CD14-positive monocyte (primary cell): ENCODE measurements around the gene TRIM56. TPM values are rescaled to one million over a fixed set of nuclear protein-coding genes. Genes with fewer than 3 reads are reported as not detected.

Source experiments
- DNase-seq, 3 donors: peaks; one replicate each; pipeline ENCODE4 v3.0.0-alpha.2; 2011 to 2022
- H2AFZ ChIP-seq: 2 replicates; pipeline ENCODE4 v1.6.0; 2012; ENCODE audit warnings: mild to moderate bottlenecking, low read depth, low read length, inconsistent platforms; ENCODE audit not compliant: insufficient read depth, poor library complexity, severe bottlenecking
- H3K27ac ChIP-seq, 2 donors: 1 replicate in 1 of 2; 2 replicates in 1 of 2; pipeline ENCODE4 v1.5.1; 2012 to 2013; ENCODE audit warnings: low read length in 2 of 2, control low read depth in 1 of 2, inconsistent platforms in 1 of 2, low read depth in 1 of 2, mild to moderate bottlenecking in 1 of 2
- H3K27me3 ChIP-seq, 2 donors: one replicate each; pipeline versions ENCODE4 v1.6.0 to v1.6.1; 2011 to 2013; ENCODE audit warnings: low read length in 2 of 2; ENCODE audit not compliant: control insufficient read depth in 2 of 2, insufficient read depth in 2 of 2
- H3K36me3 ChIP-seq, 2 donors: replicated peaks in 1 of 2; 1 replicate in 1 of 2; 2 replicates in 1 of 2; pipeline versions ENCODE4 v1.5.1 to v1.6.1; 2012 to 2013; ENCODE audit warnings: low read length in 2 of 2, control low read depth in 1 of 2, inconsistent platforms in 1 of 2, mild to moderate bottlenecking in 1 of 2; ENCODE audit not compliant: insufficient read depth in 2 of 2, control insufficient read depth in 1 of 2
- H3K4me1 ChIP-seq, 2 donors: 1 replicate in 1 of 2; 2 replicates in 1 of 2; pipeline versions ENCODE4 v1.5.1 to v1.6.1; 2012 to 2013; ENCODE audit warnings: low read length in 2 of 2, control low read depth in 1 of 2, inconsistent platforms in 1 of 2, mild to moderate bottlenecking in 1 of 2, moderate library complexity in 1 of 2; ENCODE audit not compliant: insufficient read depth in 2 of 2, control insufficient read depth in 1 of 2
- H3K4me2 ChIP-seq: replicated peaks from 2 replicates; pipeline ENCODE3; 2012; ENCODE audit warnings: low read length, moderate library complexity, mild to moderate bottlenecking; ENCODE audit not compliant: poor library complexity, severe bottlenecking; ENCODE audit errors: extremely low read depth
- H3K4me3 ChIP-seq, 3 experiments: fragments of 200-600 bp in 1 of 3; sonication (generic) in 1 of 3; replicated peaks in 1 of 3; 1 replicate in 2 of 3; 2 replicates in 1 of 3; pipeline ENCODE4 v1.5.1; 2011 to 2013; ENCODE audit warnings: low read length in 3 of 3, mild to moderate bottlenecking in 3 of 3, control low read depth in 2 of 3, low read depth in 2 of 3, inconsistent platforms in 1 of 3, moderate library complexity in 1 of 3
- H3K79me2 ChIP-seq: 2 replicates; pipeline ENCODE4 v1.6.0; 2012; ENCODE audit warnings: mild to moderate bottlenecking, control low read depth, inconsistent platforms, low read length, moderate library complexity; ENCODE audit not compliant: insufficient read depth
- H3K9ac ChIP-seq: 2 replicates; pipeline ENCODE4 v1.6.0; 2017; ENCODE audit warnings: low read length, mild to moderate bottlenecking; ENCODE audit not compliant: insufficient read depth, poor library complexity, severe bottlenecking
- H3K9me3 ChIP-seq, 2 donors: replicated peaks in 1 of 2; 1 replicate in 1 of 2; 2 replicates in 1 of 2; pipeline versions ENCODE4 v1.5.1 to v1.6.1; 2012 to 2013; ENCODE audit warnings: low read length in 2 of 2, control low read depth in 1 of 2; ENCODE audit not compliant: control insufficient read depth in 1 of 2, insufficient read depth in 1 of 2
- H4K20me1 ChIP-seq: 2 replicates; pipeline ENCODE4 v1.6.0; 2012; ENCODE audit warnings: mild to moderate bottlenecking, low read length, control low read depth, moderate library complexity; ENCODE audit not compliant: insufficient read depth
- H3K27ac Mint-ChIP-seq, 7 donors: one replicate each; pipeline ENCODE4 v1.8.0; 2020; ENCODE audit warnings: mild to moderate bottlenecking in 7 of 7, mixed read lengths in 7 of 7, moderate library complexity in 6 of 7, inconsistent platforms in 2 of 7
- H3K27me3 Mint-ChIP-seq, 3 donors: one replicate each; pipeline ENCODE4 v1.8.0; 2021 to 2022; ENCODE audit warnings: low read depth in 3 of 3, mild to moderate bottlenecking in 3 of 3, mixed read lengths in 3 of 3, moderate library complexity in 3 of 3, inconsistent platforms in 1 of 3
- H3K36me3 Mint-ChIP-seq, 2 donors: one replicate each; pipeline ENCODE4 v1.8.0; 2020; ENCODE audit warnings: mixed read lengths in 2 of 2, inconsistent platforms in 1 of 2, mild to moderate bottlenecking in 1 of 2
- H3K4me1 Mint-ChIP-seq: one replicate; pipeline ENCODE4 v1.8.0; 2020; ENCODE audit warnings: mild to moderate bottlenecking, mixed read lengths
- H3K4me3 Mint-ChIP-seq, 2 donors: one replicate each; pipeline ENCODE4 v1.8.0; 2020; ENCODE audit warnings: mild to moderate bottlenecking in 2 of 2, mixed read lengths in 2 of 2, moderate library complexity in 1 of 2
- H3K9me3 Mint-ChIP-seq, 7 donors: one replicate each; pipeline ENCODE4 v1.8.0; 2020 to 2022; ENCODE audit warnings: mixed read lengths in 7 of 7, mild to moderate bottlenecking in 6 of 7, moderate library complexity in 6 of 7, inconsistent platforms in 2 of 7
- WGBS: methylation state at CpG from one replicate; pipeline ENCODE4 v1.1.5; 2013; ENCODE audit warnings: missing lambda C conversion rate; ENCODE audit not compliant: insufficient coverage; 5-methylcytosine and 5-hydroxymethylcytosine counted together
- intact Hi-C, 2 donors: fragments of 100-400 bp; cut with micrococcal nuclease; formaldehyde crosslinking; loops; one replicate each; pipeline versions ENCODE4 v1.15.0 to v1.15.1; 2023
- polyA plus RNA-seq, 3 donors: library from polyadenylated mRNA; depleted of rRNA in 1 of 3; unstranded in 2 of 3; stranded (reverse) in 1 of 3; fragments of 300-500 nt in 2 of 3; fragments of >200 nt in 1 of 3; fragmentation: Illumina TruSeq in 2 of 3; gene quantifications; 1 replicate in 2 of 3; 2 replicates in 1 of 3; pipeline ENCODE4 v1.2.3, GENCODE V29; 2012 to 2021
- TF ChIP-seq, protein P1 (sequence below): fragments of 200-600 bp; IDR thresholded peaks from one replicate; pipeline ENCODE4 v1.8.0; 2022; ENCODE audit warnings: antibody characterized with exemption, mild to moderate bottlenecking

Gene TRIM56
- polyA plus RNA-seq, 3 donors: 0.66 to 9.4 (median 1.2) TPM

DNA sequence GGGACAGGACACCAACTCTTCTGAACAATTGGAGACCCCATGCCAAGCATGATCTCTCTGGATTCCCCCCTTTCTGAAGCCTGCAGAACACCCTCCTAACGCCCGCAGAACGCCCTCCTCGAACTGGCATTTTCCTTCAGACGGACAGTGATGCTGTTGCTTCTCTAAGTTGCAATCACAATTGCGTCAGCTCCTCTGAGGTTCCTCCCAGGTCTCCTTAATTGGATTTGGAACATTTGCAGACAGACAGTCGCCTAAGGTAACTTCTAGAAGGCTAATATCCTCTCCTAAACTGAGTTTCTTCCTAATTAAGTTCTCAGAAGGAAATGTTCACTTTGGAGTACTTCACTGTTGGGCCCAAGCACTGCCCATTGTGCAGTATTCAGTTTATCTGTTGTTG is 21.1 kb downstream of the TRIM56 start:
- no peak overlapping the region for H3K27ac ChIP-seq
- Mint-ChIP-seq H3K36me3 (no peaks in the 10 kb centered on the region), H3K27ac (no peak overlapping the region), H3K4me1 (peaks cover 17% of the 10 kb centered on the region), H3K9me3 (no peaks in the 10 kb centered on the region), H3K27me3 (peaks cover 11 to 19% (median 15%) of the 10 kb centered on the region in 3 donors), H3K4me3 (no peak overlapping the region)
- H3K79me2 ChIP-seq: no peaks in the 10 kb centered on the region
- DNase-seq: peak in 1 of 3 donors; percentile 37
- peaks cover 2 to 7% of the 10 kb centered on the region in 2 donors for H3K27me3 ChIP-seq
- no peaks in the 10 kb centered on the region for H3K36me3 ChIP-seq
- H3K9me3 ChIP-seq: no peaks in the 10 kb centered on the region
- no peak overlapping the region for H3K4me2 ChIP-seq
- TF ChIP-seq, protein P1, sequence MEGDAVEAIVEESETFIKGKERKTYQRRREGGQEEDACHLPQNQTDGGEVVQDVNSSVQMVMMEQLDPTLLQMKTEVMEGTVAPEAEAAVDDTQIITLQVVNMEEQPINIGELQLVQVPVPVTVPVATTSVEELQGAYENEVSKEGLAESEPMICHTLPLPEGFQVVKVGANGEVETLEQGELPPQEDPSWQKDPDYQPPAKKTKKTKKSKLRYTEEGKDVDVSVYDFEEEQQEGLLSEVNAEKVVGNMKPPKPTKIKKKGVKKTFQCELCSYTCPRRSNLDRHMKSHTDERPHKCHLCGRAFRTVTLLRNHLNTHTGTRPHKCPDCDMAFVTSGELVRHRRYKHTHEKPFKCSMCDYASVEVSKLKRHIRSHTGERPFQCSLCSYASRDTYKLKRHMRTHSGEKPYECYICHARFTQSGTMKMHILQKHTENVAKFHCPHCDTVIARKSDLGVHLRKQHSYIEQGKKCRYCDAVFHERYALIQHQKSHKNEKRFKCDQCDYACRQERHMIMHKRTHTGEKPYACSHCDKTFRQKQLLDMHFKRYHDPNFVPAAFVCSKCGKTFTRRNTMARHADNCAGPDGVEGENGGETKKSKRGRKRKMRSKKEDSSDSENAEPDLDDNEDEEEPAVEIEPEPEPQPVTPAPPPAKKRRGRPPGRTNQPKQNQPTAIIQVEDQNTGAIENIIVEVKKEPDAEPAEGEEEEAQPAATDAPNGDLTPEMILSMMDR: no peak
- no peak overlapping the region for H3K9ac ChIP-seq
- H4K20me1 ChIP-seq: no peaks in the 10 kb centered on the region
- H2AFZ ChIP-seq: no peak overlapping the region
- 68% methylated on average over 6 of the region's 7 CpGs for WGBS
- H3K4me3 ChIP-seq: no peak overlapping the region
- peaks cover 15 to 23% of the 10 kb centered on the region in 2 donors for H3K4me1 ChIP-seq
- intact Hi-C loops: no loop called here

DNA sequence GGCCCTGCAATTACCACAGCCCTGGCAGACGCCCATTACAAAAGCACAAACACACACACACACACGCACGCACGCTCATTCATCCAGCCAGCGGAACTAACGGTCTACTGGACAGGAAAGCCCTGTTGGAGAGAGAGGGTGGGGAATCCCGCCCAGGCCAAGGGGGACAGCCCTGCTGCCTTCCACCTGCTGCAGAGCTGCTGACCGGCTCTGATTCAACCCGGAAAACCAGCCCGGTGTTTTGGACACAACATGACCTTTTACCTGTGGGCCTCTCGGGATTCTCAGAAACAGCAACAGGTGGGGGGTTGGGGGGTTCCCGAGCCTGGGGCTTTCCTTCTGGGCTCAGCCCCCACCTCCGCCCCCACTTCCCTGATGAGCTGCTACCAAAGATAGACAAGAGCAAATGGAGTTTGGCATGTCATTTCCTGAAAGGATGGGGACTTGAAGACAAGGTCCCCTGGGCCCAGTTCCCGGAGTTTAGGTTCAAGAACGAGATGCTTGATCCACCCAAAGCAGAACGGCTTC is 23.1 kb downstream of the TRIM56 start:
- H3K36me3 Mint-ChIP-seq: no peaks in the 10 kb centered on the region
- Histone ChIP-seq H3K79me2 (no peaks in the 10 kb centered on the region), H3K4me1 (peaks cover 15 to 23% of the 10 kb centered on the region in 2 donors), H3K4me3 (no peak overlapping the region), H3K4me2 (peak overlapping the region; percentile 21), H4K20me1 (no peaks in the 10 kb centered on the region), H3K27me3 (no peaks in the 10 kb centered on the region), H3K36me3 (no peaks in the 10 kb centered on the region), H2AFZ (no peak overlapping the region), H3K9me3 (no peaks in the 10 kb centered on the region), H3K9ac (no peak overlapping the region), H3K27ac (peak overlapping the region in 1 of 2 donors; percentile 41)
- peak overlapping the region in 1 of 2 donors; percentile 80 for H3K4me3 Mint-ChIP-seq
- H3K27ac Mint-ChIP-seq: peak overlapping the region in 4 of 7 donors; percentile 45 to 83 (median 58)
- H3K4me1 Mint-ChIP-seq: peaks cover 17% of the 10 kb centered on the region
- no peaks in the 10 kb centered on the region for H3K9me3 Mint-ChIP-seq
- H3K27me3 Mint-ChIP-seq: peaks cover 5 to 10% (median 9%) of the 10 kb centered on the region in 3 donors
- peak; percentile 82 to 96 (median 83) for DNase-seq
- intact Hi-C loops: no loop called here
- WGBS: 48% methylated on average over 4 of the region's 16 CpGs
- TF ChIP-seq, protein P1: no peak
